SH-SY5Y (cell line): ENCODE data around the gene OPCML.

Experiments used
- GATA2 ChIP-seq: IDR thresholded peaks from 2 replicates; pipeline ENCODE4 v1.6.1; 2011; ENCODE audit warnings: mild to moderate bottlenecking, low read depth, low read length
- GATA3 ChIP-seq: IDR thresholded peaks from 2 replicates; pipeline ENCODE4 v1.6.1; 2011; ENCODE audit warnings: low read depth, mild to moderate bottlenecking, low read length, moderate library complexity

DNA sequence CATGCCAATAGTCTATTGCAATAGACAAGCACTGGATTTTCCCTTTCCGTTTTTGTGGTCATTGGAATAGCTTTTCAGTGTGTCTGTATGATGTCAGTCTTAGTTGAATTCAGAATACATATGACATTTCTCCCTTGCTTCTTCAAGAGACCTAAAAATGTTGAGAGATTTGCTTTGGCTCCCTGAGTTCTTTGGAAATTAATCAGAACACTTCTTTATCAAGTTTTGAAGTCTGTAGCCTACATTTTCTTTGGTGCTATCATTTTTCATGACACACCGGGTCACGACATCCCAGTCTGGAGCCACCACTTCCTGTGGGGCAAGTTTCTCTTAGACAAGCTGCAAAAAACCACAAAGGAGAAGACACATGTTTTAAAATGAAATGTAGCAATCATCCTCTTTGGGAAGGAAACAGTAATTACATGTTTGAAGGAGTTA lies 847.1 kb downstream of the OPCML start:
- TF ChIP-seq GATA3 (no peak), GATA2 (no peak)
